WTC11 (cell line): ENCODE results near the gene SPATA25. TPM values are rescaled to one million over a fixed set of nuclear protein-coding genes. Genes with fewer than 3 reads are reported as not detected.

ENCODE experiments used
- ATAC-seq: fragments of 200-7000 bp; cut with Tn5 transposase; 2 replicates; pipeline ENCODE4 v1.10.0; 2021; ENCODE audit warnings: mild to moderate bottlenecking, moderate library complexity
- CTCF ChIA-PET: fragments of 300-600 bp; sonication (Branson Sonifier 250); formaldehyde crosslinking; loops from one replicate; lab custom pipeline; 2021; ENCODE audit warnings: antibody characterized with exemption; lab: Charles Lee
- POLR2A ChIA-PET: fragments of 350-600 bp; sonication (Branson Sonifier 250); formaldehyde crosslinking; loops from one replicate; lab custom pipeline; 2021; ENCODE audit warnings: antibody characterized with exemption; lab: Charles Lee
- DNase-seq: peaks from one replicate; pipeline ENCODE4 v3.0.0; 2021; ENCODE audit warnings: low spot score
- H3K27ac Mint-ChIP-seq: 2 replicates; pipeline ENCODE4 v1.8.0; 2021; ENCODE audit warnings: mixed read lengths
- H3K27me3 Mint-ChIP-seq: 2 replicates; pipeline ENCODE4 v1.8.0; 2021; ENCODE audit warnings: low read depth, mild to moderate bottlenecking, moderate library complexity, mixed read lengths
- H3K36me3 Mint-ChIP-seq: 2 replicates; pipeline ENCODE4 v1.8.0; 2021; ENCODE audit warnings: mixed read lengths
- H3K4me1 Mint-ChIP-seq: 2 replicates; pipeline ENCODE4 v1.8.0; 2022; ENCODE audit warnings: mixed read lengths
- H3K4me3 Mint-ChIP-seq: 2 replicates; pipeline ENCODE4 v1.8.0; 2021; ENCODE audit warnings: mild to moderate bottlenecking, moderate library complexity, mixed read lengths
- H3K9me3 Mint-ChIP-seq: 2 replicates; pipeline ENCODE4 v1.8.0; 2021; ENCODE audit warnings: mixed read lengths
- ATF1 ChIP-seq: sonication (generic); formaldehyde crosslinking; IDR thresholded peaks from 2 replicates; pipeline ENCODE4 v1.8.1; 2023; ENCODE audit warnings: mild to moderate bottlenecking, moderate library complexity, missing genetic modification reagents
- CBFB ChIP-seq: sonication (generic); formaldehyde crosslinking; IDR thresholded peaks from 2 replicates; pipeline ENCODE4 v1.8.1; 2022; ENCODE audit warnings: mild to moderate bottlenecking, low read depth, missing genetic modification reagents
- ETV6 ChIP-seq: sonication (generic); formaldehyde crosslinking; IDR thresholded peaks from 2 replicates; pipeline ENCODE4 v1.8.1; 2022; ENCODE audit warnings: mild to moderate bottlenecking, missing genetic modification reagents
- FOXK1 ChIP-seq: sonication (generic); formaldehyde crosslinking; IDR thresholded peaks from 2 replicates; pipeline ENCODE4 v1.8.0; 2022; ENCODE audit warnings: mild to moderate bottlenecking, moderate library complexity, missing genetic modification reagents
- RELA ChIP-seq: sonication (generic); formaldehyde crosslinking; IDR thresholded peaks from 2 replicates; pipeline ENCODE4 v1.8.1; 2022; ENCODE audit warnings: missing genetic modification reagents, mild to moderate bottlenecking, borderline replicate concordance
- SP1 ChIP-seq: sonication (generic); formaldehyde crosslinking; conservative IDR thresholded peaks from 2 replicates; pipeline ENCODE4 v1.8.1; 2022; ENCODE audit warnings: missing genetic modification reagents
- TEAD1 ChIP-seq: sonication (generic); formaldehyde crosslinking; IDR thresholded peaks from 2 replicates; pipeline ENCODE4 v1.8.0; 2022; ENCODE audit warnings: mild to moderate bottlenecking, missing genetic modification reagents
- ZBTB21 ChIP-seq: sonication (generic); formaldehyde crosslinking; IDR thresholded peaks from 2 replicates; pipeline ENCODE4 v1.8.1; 2023; ENCODE audit warnings: mild to moderate bottlenecking, missing genetic modification reagents, borderline replicate concordance
- ZNF423 ChIP-seq: fragments of 250-450 bp; sonication (Bioruptor Pico); IDR thresholded peaks from 2 replicates; pipeline ENCODE4 v2.1.2; 2022; ENCODE audit warnings: mild to moderate bottlenecking, moderate library complexity
- total RNA-seq: library from RNA; stranded (reverse); gene quantifications from 3 replicates; pipeline ENCODE4 v1.2.3, GENCODE V29; 2021
- TF ChIP-seq, protein P1 (sequence below): fragments of 250-450 bp; sonication (Bioruptor Pico); IDR thresholded peaks from 2 replicates; pipeline ENCODE4 v1.9.0; 2021; ENCODE audit warnings: mild to moderate bottlenecking
- TF ChIP-seq, protein P2 (sequence below): sonication (generic); formaldehyde crosslinking; IDR thresholded peaks from 2 replicates; pipeline ENCODE4 v1.8.0; 2023; ENCODE audit warnings: missing genetic modification reagents
- TF ChIP-seq, protein P3 (sequence below): sonication (generic); formaldehyde crosslinking; IDR thresholded peaks from 2 replicates; pipeline ENCODE4 v1.8.0; 2022; ENCODE audit warnings: mild to moderate bottlenecking, missing genetic modification reagents
- TF ChIP-seq, protein P4 (sequence below): sonication (generic); formaldehyde crosslinking; IDR thresholded peaks from 2 replicates; pipeline ENCODE4 v1.8.1; 2022; ENCODE audit warnings: low read depth, mild to moderate bottlenecking, moderate library complexity, missing genetic modification reagents, borderline replicate concordance
- TF ChIP-seq, protein P5 (sequence below): sonication (generic); formaldehyde crosslinking; IDR thresholded peaks from 2 replicates; pipeline ENCODE4 v1.8.0; 2022; ENCODE audit warnings: mild to moderate bottlenecking, missing genetic modification reagents
- TF ChIP-seq, protein P6 (sequence below): sonication (generic); formaldehyde crosslinking; IDR thresholded peaks from 2 replicates; pipeline ENCODE4 v1.8.1; 2023; ENCODE audit warnings: mild to moderate bottlenecking, missing genetic modification reagents, moderate library complexity
- TF ChIP-seq, protein P7 (sequence below): sonication (generic); formaldehyde crosslinking; IDR thresholded peaks from 2 replicates; pipeline ENCODE4 v1.8.0; 2022; ENCODE audit warnings: mild to moderate bottlenecking, missing genetic modification reagents
- TF ChIP-seq, protein P8 (sequence below): sonication (generic); formaldehyde crosslinking; IDR thresholded peaks from 2 replicates; pipeline ENCODE4 v1.8.0; 2023; ENCODE audit warnings: missing genetic modification reagents, mild to moderate bottlenecking, borderline replicate concordance

SPATA25 gene
- total RNA-seq, 1 experiment from 2014 or later: 3.7 TPM

DNA sequence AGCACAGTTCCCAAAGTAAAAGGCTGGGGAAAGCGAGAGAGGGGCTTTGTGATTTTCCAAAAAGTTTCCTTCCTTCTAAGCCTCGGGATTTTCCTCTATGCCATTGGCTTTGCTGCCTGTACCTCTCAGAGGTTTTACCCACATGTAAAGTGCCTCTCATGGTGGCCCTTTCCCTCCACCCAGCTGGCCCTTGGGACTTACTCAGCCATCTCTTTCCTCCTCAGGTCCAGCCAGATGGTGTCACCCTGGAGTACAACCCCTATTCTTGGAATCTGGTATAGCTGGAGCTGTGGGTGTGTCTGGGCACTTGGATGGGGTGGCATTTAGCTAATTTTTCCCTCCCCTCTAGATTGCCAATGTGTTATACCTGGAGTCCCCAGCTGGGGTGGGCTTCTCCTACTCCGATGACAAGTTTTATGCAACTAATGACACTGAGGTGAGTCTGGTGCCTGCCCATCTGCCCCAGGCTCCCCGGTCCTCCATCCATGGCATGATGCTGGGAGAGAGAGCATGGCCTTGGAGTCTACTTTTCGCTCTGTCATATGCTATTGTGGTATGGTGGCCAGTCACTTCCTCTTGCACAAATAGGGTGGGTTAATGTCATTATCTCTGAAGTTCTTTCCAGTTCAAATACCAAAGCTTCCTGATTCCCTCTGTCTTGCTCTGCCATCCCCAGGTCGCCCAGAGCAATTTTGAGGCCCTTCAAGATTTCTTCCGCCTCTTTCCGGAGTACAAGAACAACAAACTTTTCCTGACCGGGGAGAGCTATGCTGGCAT is 4.8 kb upstream of the SPATA25 start:
- CTCF ChIA-PET: interaction anchor here (1.3 to 3.0 kb wide), 3 partner anchors 50 to 120 kb away, joined by 3 to 15 read pairs (median 10); no protein-coding TSS in a partner anchor
- 0 out of 2 replicates have a peak, but pooled peaks have one; percentile 24 for TF ChIP-seq FOXK1 (CRISPR knock-in tag)
- TF ChIP-seq, protein P1, sequence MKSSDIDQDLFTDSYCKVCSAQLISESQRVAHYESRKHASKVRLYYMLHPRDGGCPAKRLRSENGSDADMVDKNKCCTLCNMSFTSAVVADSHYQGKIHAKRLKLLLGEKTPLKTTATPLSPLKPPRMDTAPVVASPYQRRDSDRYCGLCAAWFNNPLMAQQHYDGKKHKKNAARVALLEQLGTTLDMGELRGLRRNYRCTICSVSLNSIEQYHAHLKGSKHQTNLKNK (CRISPR knock-in tag): no peak
- no peak overlapping the region for H3K27ac Mint-ChIP-seq
- POLR2A ChIA-PET: interaction anchor here (0.8 to 1.2 kb wide), 2 partner anchors 11 to 68 kb away, joined by 3 to 4 read pairs; partner anchors contain the start of gene ZSWIM1
- H3K27me3 Mint-ChIP-seq: no peaks in the 10 kb centered on the region; the same call in 1 of the 2 replicates
- DNase-seq (no peak), ATAC-seq (no peak)
- peaks cover 8% of the 10 kb centered on the region for H3K36me3 Mint-ChIP-seq
- no peaks in the 10 kb centered on the region for H3K9me3 Mint-ChIP-seq
- H3K4me3 Mint-ChIP-seq: peak overlapping the region; percentile 87
- peaks cover 12% of the 10 kb centered on the region for H3K4me1 Mint-ChIP-seq

DNA sequence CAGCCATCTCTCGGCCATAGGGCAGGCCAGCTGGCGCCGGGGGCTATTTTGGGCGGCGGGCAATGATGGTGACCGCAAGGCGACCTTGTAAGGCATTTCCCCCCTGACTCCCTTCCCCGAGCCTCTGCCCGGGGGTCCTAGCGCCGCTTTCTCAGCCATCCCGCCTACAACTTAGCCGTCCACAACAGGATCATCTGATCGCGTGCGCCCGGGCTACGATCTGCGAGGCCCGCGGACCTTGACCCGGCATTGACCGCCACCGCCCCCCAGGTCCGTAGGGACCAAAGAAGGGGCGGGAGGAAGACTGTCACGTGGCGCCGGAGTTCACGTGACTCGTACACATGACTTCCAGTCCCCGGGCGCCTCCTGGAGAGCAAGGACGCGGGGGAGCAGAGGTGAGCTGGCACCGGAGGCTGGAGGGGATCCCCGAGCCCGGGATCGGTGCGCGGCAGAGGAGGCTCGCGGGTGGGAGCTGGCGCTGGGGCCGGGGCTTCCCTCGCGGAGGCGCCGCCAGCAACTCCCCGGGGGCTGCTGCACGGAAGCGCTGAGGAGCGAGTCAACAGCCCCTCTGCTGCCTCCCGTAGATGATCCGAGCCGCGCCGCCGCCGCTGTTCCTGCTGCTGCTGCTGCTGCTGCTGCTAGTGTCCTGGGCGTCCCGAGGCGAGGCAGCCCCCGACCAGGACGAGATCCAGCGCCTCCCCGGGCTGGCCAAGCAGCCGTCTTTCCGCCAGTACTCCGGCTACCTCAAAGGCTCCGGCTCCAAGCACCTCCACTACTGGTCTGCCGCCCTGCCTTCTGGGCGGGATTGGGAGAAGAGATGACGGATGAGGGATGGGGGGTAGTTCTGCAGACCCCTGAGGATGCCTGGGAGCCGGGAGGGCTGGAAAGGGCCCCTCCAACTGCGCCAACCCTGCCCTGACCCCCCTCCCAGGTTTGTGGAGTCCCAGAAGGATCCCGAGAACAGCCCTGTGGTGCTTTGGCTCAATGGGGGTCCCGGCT is 3.9 kb upstream of the SPATA25 start, which contains the start of the genes CTSA and NEURL2:
Gene CTSA, plus strand, starts transcription at position 351 of the 999 bp plus-strand sequence. Its CDS starts 234 bp downstream, at position 585.
Gene NEURL2, minus strand, starts transcription at position 224 of the 999 bp plus-strand sequence. Its CDS starts 217 bp downstream, at position 7.
- Mint-ChIP-seq H3K27ac (peak within 1 kb of the TSS; percentile 78; the same call in 1 of the 2 replicates), H3K9me3 (no peaks in the 10 kb centered on the region), H3K4me3 (peak within 1 kb of the TSS; percentile 87), H3K36me3 (peaks cover 4% of the 10 kb centered on the region), H3K4me1 (peaks cover 12% of the 10 kb centered on the region), H3K27me3 (no peaks in the 10 kb centered on the region; the same call in 1 of the 2 replicates)
- ChIA-PET CTCF (interaction anchor here (1.0 to 3.0 kb wide), 19 partner anchors 10 to 120 kb away, joined by 3 to 38 read pairs (median 12); partner anchors contain the start of genes PCIF1, PLTP, SNX21 and TNNC2), POLR2A (interaction anchor here (1.2 to 2.2 kb wide), 5 partner anchors 21 to 68 kb away, joined by 3 to 19 read pairs (median 8); partner anchors contain the start of genes PCIF1 and PLTP)
- DNase-seq: peak; percentile 91
- ATAC-seq: peak; percentile 33
- TF ChIP-seq FOXK1 (CRISPR knock-in tag) (peak; percentile 96), ZNF423 (peak; percentile 59; the same call in 1 of the 2 replicates), RELA (CRISPR knock-in tag) (peak; percentile 44; the same call in 1 of the 2 replicates), SP1 (CRISPR knock-in tag) (peak; percentile 96), TEAD1 (CRISPR knock-in tag) (peak; percentile 84; the same call in 1 of the 2 replicates), ZBTB21 (CRISPR knock-in tag) (0 out of 2 replicates have a peak, but pooled peaks have one; percentile 9), ETV6 (CRISPR knock-in tag) (peak; percentile 83; the same call in 1 of the 2 replicates), ATF1 (no peak), CBFB (CRISPR knock-in tag) (0 out of 2 replicates have a peak, but pooled peaks have one; percentile 50)
- TF ChIP-seq, protein P2, sequence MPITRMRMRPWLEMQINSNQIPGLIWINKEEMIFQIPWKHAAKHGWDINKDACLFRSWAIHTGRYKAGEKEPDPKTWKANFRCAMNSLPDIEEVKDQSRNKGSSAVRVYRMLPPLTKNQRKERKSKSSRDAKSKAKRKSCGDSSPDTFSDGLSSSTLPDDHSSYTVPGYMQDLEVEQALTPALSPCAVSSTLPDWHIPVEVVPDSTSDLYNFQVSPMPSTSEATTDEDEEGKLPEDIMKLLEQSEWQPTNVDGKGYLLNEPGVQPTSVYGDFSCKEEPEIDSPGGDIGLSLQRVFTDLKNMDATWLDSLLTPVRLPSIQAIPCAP (CRISPR knock-in tag): 0 out of 2 replicates have a peak, but pooled peaks have one; percentile 5
- TF ChIP-seq, protein P3, sequence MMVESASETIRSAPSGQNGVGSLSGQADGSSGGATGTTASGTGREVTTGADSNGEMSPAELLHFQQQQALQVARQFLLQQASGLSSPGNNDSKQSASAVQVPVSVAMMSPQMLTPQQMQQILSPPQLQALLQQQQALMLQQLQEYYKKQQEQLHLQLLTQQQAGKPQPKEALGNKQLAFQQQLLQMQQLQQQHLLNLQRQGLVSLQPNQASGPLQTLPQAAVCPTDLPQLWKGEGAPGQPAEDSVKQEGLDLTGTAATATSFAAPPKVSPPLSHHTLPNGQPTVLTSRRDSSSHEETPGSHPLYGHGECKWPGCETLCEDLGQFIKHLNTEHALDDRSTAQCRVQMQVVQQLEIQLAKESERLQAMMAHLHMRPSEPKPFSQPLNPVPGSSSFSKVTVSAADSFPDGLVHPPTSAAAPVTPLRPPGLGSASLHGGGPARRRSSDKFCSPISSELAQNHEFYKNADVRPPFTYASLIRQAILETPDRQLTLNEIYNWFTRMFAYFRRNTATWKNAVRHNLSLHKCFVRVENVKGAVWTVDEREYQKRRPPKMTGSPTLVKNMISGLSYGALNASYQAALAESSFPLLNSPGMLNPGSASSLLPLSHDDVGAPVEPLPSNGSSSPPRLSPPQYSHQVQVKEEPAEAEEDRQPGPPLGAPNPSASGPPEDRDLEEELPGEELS (CRISPR knock-in tag): peak; percentile 85; the same call in 1 of the 2 replicates
- TF ChIP-seq, protein P4, sequence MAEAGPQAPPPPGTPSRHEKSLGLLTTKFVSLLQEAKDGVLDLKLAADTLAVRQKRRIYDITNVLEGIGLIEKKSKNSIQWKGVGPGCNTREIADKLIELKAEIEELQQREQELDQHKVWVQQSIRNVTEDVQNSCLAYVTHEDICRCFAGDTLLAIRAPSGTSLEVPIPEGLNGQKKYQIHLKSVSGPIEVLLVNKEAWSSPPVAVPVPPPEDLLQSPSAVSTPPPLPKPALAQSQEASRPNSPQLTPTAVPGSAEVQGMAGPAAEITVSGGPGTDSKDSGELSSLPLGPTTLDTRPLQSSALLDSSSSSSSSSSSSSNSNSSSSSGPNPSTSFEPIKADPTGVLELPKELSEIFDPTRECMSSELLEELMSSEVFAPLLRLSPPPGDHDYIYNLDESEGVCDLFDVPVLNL (CRISPR knock-in tag): no peak
- TF ChIP-seq, protein P1 (CRISPR knock-in tag): no peak
- TF ChIP-seq, protein P5, sequence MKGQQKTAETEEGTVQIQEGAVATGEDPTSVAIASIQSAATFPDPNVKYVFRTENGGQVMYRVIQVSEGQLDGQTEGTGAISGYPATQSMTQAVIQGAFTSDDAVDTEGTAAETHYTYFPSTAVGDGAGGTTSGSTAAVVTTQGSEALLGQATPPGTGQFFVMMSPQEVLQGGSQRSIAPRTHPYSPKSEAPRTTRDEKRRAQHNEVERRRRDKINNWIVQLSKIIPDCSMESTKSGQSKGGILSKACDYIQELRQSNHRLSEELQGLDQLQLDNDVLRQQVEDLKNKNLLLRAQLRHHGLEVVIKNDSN (CRISPR knock-in tag): peak; percentile 100
- TF ChIP-seq, protein P6, sequence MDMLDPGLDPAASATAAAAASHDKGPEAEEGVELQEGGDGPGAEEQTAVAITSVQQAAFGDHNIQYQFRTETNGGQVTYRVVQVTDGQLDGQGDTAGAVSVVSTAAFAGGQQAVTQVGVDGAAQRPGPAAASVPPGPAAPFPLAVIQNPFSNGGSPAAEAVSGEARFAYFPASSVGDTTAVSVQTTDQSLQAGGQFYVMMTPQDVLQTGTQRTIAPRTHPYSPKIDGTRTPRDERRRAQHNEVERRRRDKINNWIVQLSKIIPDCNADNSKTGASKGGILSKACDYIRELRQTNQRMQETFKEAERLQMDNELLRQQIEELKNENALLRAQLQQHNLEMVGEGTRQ (CRISPR knock-in tag): peak; percentile 100
- TF ChIP-seq, protein P7, sequence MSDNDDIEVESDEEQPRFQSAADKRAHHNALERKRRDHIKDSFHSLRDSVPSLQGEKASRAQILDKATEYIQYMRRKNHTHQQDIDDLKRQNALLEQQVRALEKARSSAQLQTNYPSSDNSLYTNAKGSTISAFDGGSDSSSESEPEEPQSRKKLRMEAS (CRISPR knock-in tag): peak; percentile 88
- TF ChIP-seq, protein P8, sequence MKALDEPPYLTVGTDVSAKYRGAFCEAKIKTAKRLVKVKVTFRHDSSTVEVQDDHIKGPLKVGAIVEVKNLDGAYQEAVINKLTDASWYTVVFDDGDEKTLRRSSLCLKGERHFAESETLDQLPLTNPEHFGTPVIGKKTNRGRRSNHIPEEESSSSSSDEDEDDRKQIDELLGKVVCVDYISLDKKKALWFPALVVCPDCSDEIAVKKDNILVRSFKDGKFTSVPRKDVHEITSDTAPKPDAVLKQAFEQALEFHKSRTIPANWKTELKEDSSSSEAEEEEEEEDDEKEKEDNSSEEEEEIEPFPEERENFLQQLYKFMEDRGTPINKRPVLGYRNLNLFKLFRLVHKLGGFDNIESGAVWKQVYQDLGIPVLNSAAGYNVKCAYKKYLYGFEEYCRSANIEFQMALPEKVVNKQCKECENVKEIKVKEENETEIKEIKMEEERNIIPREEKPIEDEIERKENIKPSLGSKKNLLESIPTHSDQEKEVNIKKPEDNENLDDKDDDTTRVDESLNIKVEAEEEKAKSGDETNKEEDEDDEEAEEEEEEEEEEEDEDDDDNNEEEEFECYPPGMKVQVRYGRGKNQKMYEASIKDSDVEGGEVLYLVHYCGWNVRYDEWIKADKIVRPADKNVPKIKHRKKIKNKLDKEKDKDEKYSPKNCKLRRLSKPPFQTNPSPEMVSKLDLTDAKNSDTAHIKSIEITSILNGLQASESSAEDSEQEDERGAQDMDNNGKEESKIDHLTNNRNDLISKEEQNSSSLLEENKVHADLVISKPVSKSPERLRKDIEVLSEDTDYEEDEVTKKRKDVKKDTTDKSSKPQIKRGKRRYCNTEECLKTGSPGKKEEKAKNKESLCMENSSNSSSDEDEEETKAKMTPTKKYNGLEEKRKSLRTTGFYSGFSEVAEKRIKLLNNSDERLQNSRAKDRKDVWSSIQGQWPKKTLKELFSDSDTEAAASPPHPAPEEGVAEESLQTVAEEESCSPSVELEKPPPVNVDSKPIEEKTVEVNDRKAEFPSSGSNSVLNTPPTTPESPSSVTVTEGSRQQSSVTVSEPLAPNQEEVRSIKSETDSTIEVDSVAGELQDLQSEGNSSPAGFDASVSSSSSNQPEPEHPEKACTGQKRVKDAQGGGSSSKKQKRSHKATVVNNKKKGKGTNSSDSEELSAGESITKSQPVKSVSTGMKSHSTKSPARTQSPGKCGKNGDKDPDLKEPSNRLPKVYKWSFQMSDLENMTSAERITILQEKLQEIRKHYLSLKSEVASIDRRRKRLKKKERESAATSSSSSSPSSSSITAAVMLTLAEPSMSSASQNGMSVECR (CRISPR knock-in tag): peak; percentile 98
